GM19372 (cell line): ENCODE data around the gene TFE3.
A peak's percentile ranks its signal among the peaks of the same experiment; 100 is the strongest.
"Not testable (repeated sequence)": the region's sequence is repeated elsewhere in the genome, so short reads cannot be mapped to it uniquely, and the experiment has no call there.

ENCODE experiments used
- ATAC-seq: cut with Tn5 transposase; IDR thresholded peaks from one replicate; pipeline ENCODE4 v1.9.1; 2021; ENCODE audit warnings: mild to moderate bottlenecking, low read depth, moderate library complexity; ENCODE audit not compliant: unreplicated experiment

TFE3 gene

DNA sequence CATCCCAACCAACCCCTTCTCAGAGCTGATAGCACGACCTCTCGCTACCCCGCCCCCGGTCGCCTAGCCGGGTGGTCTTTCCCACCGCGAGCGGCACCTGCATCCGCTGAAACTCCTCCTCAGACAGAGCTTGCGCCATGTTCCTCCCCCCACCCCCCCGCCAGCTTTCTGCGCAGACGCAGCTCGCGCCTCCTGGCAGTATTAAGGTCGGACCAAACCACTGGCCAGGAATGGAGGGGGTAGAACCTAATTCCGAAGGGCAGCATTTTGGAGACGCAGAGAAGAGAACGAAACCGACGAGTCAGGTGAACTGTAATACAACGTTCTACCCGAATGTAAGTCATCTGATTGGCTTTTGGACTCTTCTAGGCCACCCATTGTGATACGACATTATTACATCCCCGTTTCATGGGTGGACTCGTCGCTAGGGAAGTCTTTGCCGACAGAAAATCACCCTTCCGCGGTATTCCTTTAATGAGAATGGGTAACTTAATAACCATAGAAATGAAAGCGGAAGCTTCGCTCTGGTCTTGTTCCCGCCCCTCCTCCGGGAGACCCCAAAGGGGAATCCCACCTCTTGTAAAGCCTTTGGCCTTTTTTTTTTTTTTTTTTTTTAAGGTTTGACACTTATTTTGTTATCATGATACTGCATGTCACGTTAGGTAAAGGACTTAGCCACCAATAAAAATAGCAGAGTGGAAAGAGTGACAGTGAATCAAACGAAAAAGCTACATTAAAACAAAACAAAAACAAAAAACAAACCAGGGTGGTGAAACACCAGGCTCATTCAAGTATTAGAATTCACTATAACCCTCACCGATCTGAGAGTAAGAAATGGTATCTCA is 40.8 kb downstream of the TFE3 start, which contains the start of gene GRIPAP1:
Gene GRIPAP1, minus strand, starts transcription at position 174 of the 845 bp plus-strand sequence. Its CDS starts 35 bp downstream, at position 139.
- peak; percentile 75 for ATAC-seq

DNA sequence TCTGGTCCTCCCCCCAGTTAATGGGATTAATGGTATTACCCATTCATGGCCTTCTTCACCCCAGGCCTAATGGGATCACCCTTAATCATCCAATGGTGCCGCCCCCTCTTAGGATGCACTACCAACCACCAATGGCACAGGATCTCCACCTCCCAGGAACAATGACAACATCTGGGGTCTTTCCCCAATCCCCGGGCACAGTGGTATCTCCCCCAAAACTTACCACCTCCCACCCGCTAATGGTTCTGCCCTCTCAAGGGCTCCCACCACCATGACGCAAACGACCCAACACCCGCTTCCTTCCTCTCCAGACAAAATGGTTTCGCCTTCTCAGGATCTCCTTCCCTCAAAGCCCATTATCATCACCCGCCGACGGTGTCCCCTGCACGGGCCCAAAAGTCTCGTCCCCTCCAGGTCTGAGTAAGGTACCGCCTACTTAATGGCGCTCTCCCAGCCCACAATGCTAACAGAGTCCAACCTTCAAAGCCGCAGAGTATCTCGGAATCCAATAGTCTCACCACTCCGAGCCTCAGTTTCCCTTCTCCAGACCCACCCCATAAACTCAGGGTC is 41.6 kb downstream of the TFE3 start:
- peak; percentile 29 for ATAC-seq

DNA sequence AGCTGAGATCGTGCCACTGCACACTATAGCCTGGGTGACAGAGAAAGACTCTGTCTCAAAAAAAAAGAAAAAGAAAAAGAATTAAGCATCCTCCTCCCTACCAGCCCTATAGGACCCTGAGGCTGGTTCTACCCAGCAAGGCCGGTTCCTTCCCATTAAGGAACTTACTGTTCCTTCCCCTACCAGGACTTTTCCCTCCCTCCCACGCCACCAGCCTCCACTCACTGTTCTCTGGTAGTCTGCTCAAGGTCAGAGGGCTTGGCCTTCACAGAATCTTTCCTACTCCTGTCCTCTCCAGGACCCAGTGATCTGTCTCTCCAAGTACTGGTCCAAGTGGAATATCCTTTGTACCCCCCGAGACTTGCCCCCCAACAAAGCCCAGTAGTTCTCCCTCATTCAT is 42.5 kb downstream of the TFE3 start:
- no peak for ATAC-seq

DNA sequence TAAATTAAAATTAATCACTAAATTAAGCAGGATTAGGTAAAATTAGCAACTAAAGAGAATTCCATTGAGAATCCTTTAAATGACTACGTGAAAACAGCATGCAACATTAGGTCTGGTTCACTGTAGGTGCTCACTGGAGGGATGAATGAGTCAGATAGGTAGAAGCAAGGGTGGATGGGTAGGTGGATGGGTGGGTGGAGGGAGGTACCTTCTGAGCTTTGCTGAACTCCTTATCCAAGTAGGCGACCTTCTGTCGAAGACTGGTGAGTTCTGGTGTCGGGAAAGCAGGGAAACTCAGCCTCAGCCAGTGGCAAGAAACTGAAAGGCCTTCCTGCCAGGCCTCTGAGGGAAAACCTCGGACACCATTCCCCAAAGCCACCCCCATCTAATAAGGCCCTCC is 44.1 kb downstream of the TFE3 start:
- no peak for ATAC-seq

DNA sequence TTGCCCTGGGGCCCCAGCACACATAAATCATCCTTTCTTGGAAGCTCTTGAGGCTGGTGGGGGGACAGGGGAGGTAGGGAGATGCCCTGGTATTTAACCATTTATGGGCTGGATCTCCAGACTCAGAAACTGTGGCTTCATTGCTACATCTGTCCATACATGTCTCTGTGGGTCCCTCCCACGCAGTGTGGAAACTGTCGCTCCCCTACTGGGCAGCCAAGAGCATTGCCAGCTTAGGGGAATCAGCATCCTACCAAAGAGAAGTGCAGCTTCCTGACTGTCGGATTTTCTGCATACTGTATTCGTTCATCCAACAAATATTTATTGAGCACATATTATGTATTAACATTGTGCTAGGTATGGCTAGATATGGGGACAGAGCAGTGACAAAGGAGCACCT is 44.8 kb downstream of the TFE3 start:
- ATAC-seq, result no peak

DNA sequence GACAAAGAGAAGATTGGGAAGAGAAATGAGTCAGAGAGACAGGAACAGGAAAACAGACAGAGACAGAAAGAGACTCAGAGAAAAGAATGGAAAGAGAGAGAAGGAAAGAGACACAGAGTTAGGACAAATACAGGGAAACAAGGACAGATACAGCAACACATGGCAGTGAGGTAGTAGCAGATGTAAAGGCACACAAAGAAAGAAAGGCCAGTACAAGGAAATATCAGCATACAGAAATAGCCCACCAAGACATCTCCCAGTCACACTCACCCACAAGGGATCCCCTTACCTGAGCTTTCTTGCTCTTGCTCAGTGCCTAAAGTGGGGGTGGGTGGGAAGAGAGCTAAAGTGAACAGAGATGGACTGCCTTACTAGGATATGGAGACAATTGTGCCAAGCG is 45.3 kb downstream of the TFE3 start:
- ATAC-seq, result no peak

DNA sequence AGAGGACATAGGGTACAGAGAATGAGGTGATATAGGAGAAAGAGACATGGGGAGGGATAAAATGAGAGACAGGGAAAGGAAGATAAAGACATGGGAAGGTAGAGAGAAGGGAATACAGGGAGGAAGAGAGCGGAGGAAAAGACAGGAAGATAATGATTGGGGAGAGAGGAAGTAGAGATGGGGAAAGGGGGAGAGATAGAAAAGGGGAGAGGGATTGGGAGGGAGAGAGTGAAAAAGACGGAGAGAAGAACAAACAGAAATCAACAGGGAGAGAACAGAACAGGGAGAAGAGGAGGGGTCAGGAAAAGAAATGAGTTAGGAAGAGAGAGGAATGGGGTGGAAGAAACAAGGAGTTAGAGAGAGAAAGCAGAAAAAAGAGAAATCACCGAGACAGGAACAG is 45.7 kb downstream of the TFE3 start:
- no peak for ATAC-seq

DNA sequence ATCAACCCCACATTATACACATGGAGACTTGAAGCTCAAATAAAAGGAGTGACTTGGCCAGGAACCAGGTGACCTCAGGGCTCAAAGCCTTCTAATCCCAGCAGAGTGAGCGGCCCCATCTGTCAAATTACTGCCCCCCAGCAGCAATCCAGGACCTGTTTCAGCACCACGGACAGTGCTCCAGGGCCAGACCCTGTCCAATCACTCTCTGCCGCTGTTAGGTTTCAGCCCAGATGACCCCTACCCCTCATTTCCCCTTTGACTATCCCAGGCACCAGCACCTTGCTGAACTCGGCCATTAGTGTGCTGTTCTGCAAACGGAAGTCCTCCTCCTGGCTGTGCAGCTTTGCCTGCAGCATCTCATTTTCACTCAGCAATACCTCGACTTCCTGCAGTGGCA is 46.2 kb downstream of the TFE3 start:
- no peak for ATAC-seq

DNA sequence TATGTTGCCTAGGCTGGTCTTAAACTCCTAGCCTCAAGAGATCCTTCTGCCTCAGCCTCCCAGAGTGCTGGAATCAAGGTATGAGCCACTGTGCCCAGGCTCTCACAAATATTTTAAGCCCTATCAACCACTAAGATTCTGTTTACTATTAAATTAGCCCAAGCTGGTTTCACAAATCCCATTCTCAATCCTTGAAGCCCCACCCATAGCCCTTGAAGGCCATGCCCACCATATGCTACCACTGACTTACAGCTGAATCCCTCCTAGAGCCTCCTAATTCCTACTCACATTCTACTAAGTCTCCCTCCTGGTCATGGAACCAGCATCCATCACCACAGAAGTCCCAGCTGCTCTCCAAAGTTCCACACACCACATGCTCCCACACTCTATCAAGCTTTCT is 50.8 kb downstream of the TFE3 start:
- ATAC-seq, result no peak

DNA sequence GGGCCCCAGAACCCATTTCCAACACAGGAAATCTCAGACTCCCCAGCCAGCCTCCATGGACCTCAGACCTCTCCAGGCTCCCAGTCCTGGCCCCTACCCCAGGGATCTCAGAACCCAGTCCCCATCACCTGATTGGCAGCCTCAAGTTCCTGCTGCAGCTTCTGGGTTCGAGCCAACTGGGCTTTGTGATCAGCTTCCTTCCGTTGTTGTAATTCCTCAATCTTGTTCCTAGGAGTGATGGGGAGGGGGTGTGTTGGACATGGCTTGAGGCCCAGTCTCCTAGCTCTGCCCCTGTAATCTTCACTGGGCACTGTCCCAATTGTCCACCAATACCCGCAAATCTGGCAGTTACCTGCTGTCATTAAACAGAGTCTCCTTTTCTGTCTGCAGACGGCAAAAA is 53.7 kb downstream of the TFE3 start:
- ATAC-seq, result no peak

DNA sequence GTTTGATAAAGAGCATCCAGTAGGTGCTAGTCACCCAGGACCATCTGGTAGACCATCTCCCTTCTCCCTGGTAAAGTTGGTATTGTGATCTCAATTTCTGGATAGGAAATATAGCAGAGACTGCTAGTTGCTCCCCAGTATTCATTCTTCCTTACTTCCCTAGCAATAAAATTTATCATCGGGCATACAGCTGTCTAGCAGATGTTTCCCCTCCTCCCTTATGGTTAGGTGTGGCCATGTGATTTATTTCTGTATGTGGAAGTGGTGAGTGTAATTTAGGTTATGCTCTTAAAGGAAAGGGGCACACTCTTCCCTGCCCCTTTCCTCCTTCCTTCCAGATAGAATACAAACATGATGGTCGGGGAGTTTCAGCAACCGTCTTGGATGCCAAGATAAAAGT is 59.3 kb downstream of the TFE3 start:
- no peak for ATAC-seq

DNA sequence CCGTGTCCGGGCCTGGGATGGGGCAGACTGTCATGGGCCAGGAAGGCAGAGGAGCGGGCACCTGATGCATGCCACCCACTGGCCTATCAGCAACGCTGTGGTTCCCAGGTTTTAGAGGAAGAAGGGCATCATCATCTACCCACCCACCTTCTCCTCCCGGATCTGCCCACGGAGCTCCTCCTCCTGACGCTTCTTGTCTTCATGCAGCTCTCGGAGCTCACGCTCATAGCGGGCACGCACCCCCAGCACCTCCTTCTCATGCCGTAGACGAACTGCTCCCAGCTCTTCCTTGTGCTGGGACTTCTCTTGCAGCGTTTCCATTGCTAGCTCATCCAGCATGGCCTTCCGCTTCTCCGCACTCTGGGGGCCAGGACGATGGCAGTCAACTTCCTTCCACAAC is 60.1 kb downstream of the TFE3 start:
- no peak for ATAC-seq

DNA sequence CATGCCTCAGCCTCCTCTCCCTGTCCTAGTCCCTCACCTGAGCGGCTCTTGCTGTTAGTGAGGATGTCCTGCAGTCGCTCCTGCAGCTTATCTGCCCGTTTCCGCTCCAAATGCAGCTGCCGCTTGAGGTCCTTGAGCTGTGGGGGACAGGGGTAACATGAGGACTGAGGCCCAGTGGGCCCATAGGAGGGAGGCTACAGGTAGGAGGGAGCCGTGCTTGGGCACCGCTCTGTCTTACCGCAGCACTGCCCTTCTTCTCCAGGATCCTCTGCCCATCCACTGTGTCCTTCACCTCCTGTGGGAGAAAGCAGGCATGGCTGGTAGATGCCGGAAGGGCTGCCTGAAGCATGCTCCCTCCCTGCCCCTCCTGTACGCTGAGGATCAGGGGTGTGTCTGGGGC is 62.0 kb downstream of the TFE3 start:
- no peak for ATAC-seq

DNA sequence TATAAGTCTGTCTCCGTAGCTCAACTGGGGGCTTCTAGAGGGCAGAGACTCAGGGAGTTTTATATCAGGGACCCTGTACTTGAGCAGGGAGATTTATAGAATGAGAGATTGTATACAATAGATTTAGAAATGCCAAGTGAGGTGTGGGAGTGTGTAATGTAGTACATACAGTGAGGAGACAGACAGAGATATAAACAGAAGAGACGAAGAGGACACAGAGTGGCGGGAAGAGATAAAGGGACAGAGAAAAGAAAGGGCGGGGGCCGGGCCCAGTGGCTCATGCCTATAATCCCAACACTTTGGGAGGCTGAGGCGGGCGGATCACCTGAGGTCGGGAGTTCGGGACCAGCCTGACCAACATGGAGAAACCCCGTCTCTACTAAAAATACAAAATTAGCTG is 62.8 kb downstream of the TFE3 start:
- not testable (repeated sequence) for ATAC-seq
